H9 (cell line): ENCODE data around the gene DNAH11. TPM values are rescaled to one million over a fixed set of nuclear protein-coding genes. Genes with fewer than 3 reads are reported as not detected.

Source experiments
- DNase-seq: peaks from one replicate; pipeline ENCODE4 v3.0.0-alpha.2; 2017
- H2AFZ ChIP-seq: one replicate; pipeline ENCODE4 v1.6.1; 2013; ENCODE audit warnings: mild to moderate bottlenecking, low read length, control low read depth, moderate library complexity
- H2AK5ac ChIP-seq: 2 replicates; pipeline ENCODE4 v1.6.1; 2013; ENCODE audit warnings: low read length, control low read depth, mixed read lengths; ENCODE audit not compliant: insufficient read length
- H2BK120ac ChIP-seq: one replicate; pipeline ENCODE4 v1.6.1; 2013; ENCODE audit warnings: low read depth, mild to moderate bottlenecking, low read length, control low read depth, inconsistent platforms; ENCODE audit not compliant: poor library complexity, severe bottlenecking
- H2BK12ac ChIP-seq: 2 replicates; pipeline ENCODE4 v1.6.1; 2013; ENCODE audit warnings: low read length, control low read depth, mixed read lengths, low read depth; ENCODE audit not compliant: insufficient read length
- H2BK15ac ChIP-seq: 2 replicates; pipeline ENCODE4 v1.6.1; 2013; ENCODE audit warnings: low read depth, low read length, control low read depth
- H2BK20ac ChIP-seq: one replicate; pipeline ENCODE4 v1.6.1; 2013; ENCODE audit warnings: low read depth, mild to moderate bottlenecking, low read length, control low read depth, inconsistent platforms; ENCODE audit not compliant: poor library complexity, severe bottlenecking
- H2BK5ac ChIP-seq: 2 replicates; pipeline ENCODE4 v1.6.1; 2013; ENCODE audit warnings: low read length, control low read depth, mixed read lengths; ENCODE audit not compliant: insufficient read length
- H3K14ac ChIP-seq: 2 replicates; pipeline ENCODE4 v1.6.1; 2013; ENCODE audit warnings: low read length, control low read depth; ENCODE audit not compliant: insufficient read depth
- H3K18ac ChIP-seq: 2 replicates; pipeline ENCODE4 v1.6.1; 2013; ENCODE audit warnings: low read depth, mild to moderate bottlenecking, mixed read lengths, low read length, control low read depth; ENCODE audit not compliant: insufficient read length
- H3K23ac ChIP-seq: 2 replicates; pipeline ENCODE4 v1.6.1; 2013; ENCODE audit warnings: low read length, control low read depth, mixed read lengths, low read depth; ENCODE audit not compliant: insufficient read length
- H3K23me2 ChIP-seq: 2 replicates; pipeline ENCODE4 v1.6.1; 2013; ENCODE audit warnings: low read depth, mild to moderate bottlenecking, mixed read lengths, low read length, control low read depth; ENCODE audit not compliant: insufficient read length, poor library complexity, severe bottlenecking
- H3K27ac ChIP-seq: 2 replicates; pipeline ENCODE4 v1.5.1; 2013; ENCODE audit warnings: low read length, control low read depth, mixed read lengths, low read depth; ENCODE audit not compliant: insufficient read length
- H3K27me3 ChIP-seq: 2 replicates; pipeline ENCODE4 v1.6.1; 2013; ENCODE audit warnings: low read length, control low read depth, inconsistent platforms; ENCODE audit not compliant: insufficient read depth
- H3K4ac ChIP-seq: 2 replicates; pipeline ENCODE4 v1.6.1; 2013; ENCODE audit warnings: low read depth, mild to moderate bottlenecking, control low read depth, inconsistent platforms, low read length, moderate library complexity
- H3K4me1 ChIP-seq: 2 replicates; pipeline ENCODE4 v1.6.1; 2013; ENCODE audit warnings: low read length, control low read depth, inconsistent platforms; ENCODE audit not compliant: insufficient read depth
- H3K4me2 ChIP-seq: 2 replicates; pipeline ENCODE4 v1.6.1; 2013; ENCODE audit warnings: low read length, control low read depth, mixed read lengths; ENCODE audit not compliant: insufficient read length, insufficient read depth
- H3K56ac ChIP-seq: 2 replicates; pipeline ENCODE4 v1.6.1; 2013; ENCODE audit warnings: low read depth, mild to moderate bottlenecking, mixed read lengths, low read length, control low read depth; ENCODE audit not compliant: insufficient read length
- H3K79me1 ChIP-seq: 2 replicates; pipeline ENCODE4 v1.6.1; 2013; ENCODE audit warnings: low read depth, mild to moderate bottlenecking, moderate library complexity, low read length, control low read depth, inconsistent platforms; ENCODE audit not compliant: insufficient read depth, poor library complexity, severe bottlenecking
- H3K79me2 ChIP-seq: 2 replicates; pipeline ENCODE4 v1.6.1; 2013; ENCODE audit warnings: low read length, control low read depth, inconsistent platforms; ENCODE audit not compliant: insufficient read depth
- H3K9ac ChIP-seq: 2 replicates; pipeline ENCODE4 v1.6.1; 2013; ENCODE audit warnings: low read length, control low read depth, mixed read lengths; ENCODE audit not compliant: insufficient read length; ENCODE audit errors: extremely low read depth
- H3K9me3 ChIP-seq: one replicate; pipeline ENCODE4 v1.6.1; 2013; ENCODE audit warnings: low read depth, low read length, inconsistent platforms; ENCODE audit not compliant: control insufficient read depth
- H3T11ph ChIP-seq: one replicate; pipeline ENCODE4 v1.6.1; 2013; ENCODE audit warnings: mild to moderate bottlenecking, low read length, control low read depth, inconsistent platforms
- H4K20me1 ChIP-seq: one replicate; pipeline ENCODE4 v1.6.1; 2013; ENCODE audit not compliant: control insufficient read depth, insufficient read length, insufficient read depth
- H4K5ac ChIP-seq: 2 replicates; pipeline ENCODE4 v1.6.1; 2013; ENCODE audit warnings: low read depth, mild to moderate bottlenecking, mixed read lengths, low read length, control low read depth; ENCODE audit not compliant: insufficient read length
- H4K8ac ChIP-seq: replicated peaks from 2 replicates; pipeline ENCODE4 v1.6.1; 2013; ENCODE audit warnings: low read length, control low read depth, mixed read lengths, low read depth; ENCODE audit not compliant: insufficient read length
- H4K91ac ChIP-seq: 2 replicates; pipeline ENCODE4 v1.6.1; 2013; ENCODE audit warnings: low read depth, mild to moderate bottlenecking, moderate library complexity, mixed read lengths, low read length, control low read depth; ENCODE audit not compliant: insufficient read length
- H3K27ac Mint-ChIP-seq, 3 experiments: 2 replicates in 2 of 3; 3 replicates in 1 of 3; pipeline ENCODE4 v1.8.0; 2020 to 2021; ENCODE audit warnings: mixed read lengths in 3 of 3, mild to moderate bottlenecking in 1 of 3, moderate library complexity in 1 of 3
- H3K27me3 Mint-ChIP-seq: 2 replicates; pipeline ENCODE4 v1.8.0; 2021; ENCODE audit warnings: low read depth, mild to moderate bottlenecking, moderate library complexity, mixed read lengths
- H3K36me3 Mint-ChIP-seq, 3 experiments: 2 replicates in 2 of 3; 3 replicates in 1 of 3; pipeline ENCODE4 v1.8.0; 2020 to 2021; ENCODE audit warnings: low read depth in 3 of 3, mixed read lengths in 3 of 3; ENCODE audit not compliant: insufficient read depth in 1 of 3
- H3K4me1 Mint-ChIP-seq, 2 experiments: 2 replicates each; pipeline ENCODE4 v1.8.0; 2020; ENCODE audit warnings: mixed read lengths in 2 of 2
- H3K4me3 Mint-ChIP-seq, 2 experiments: 2 replicates in 1 of 2; 3 replicates in 1 of 2; pipeline ENCODE4 v1.8.0; 2020 to 2021; ENCODE audit warnings: mild to moderate bottlenecking in 2 of 2, mixed read lengths in 2 of 2, moderate library complexity in 1 of 2
- H3K9me3 Mint-ChIP-seq, 2 experiments: 2 replicates in 1 of 2; 3 replicates in 1 of 2; pipeline ENCODE4 v1.8.0; 2020; ENCODE audit warnings: mild to moderate bottlenecking in 2 of 2, mixed read lengths in 2 of 2, moderate library complexity in 1 of 2
- total RNA-seq: library from RNA; stranded (reverse); gene quantifications from 2 replicates; pipeline ENCODE4 v1.2.1, GENCODE V29; 2021
- TF ChIP-seq, protein P1 (sequence below): fragments of 200-600 bp; sonication (generic); conservative IDR thresholded peaks from 3 replicates; pipeline ENCODE4 v1.8.0; 2021; ENCODE audit warnings: antibody characterized with exemption, mild to moderate bottlenecking

The DNAH11 gene
- total RNA-seq, 1 experiment from 2014 or later, result 2.5 TPM

DNA sequence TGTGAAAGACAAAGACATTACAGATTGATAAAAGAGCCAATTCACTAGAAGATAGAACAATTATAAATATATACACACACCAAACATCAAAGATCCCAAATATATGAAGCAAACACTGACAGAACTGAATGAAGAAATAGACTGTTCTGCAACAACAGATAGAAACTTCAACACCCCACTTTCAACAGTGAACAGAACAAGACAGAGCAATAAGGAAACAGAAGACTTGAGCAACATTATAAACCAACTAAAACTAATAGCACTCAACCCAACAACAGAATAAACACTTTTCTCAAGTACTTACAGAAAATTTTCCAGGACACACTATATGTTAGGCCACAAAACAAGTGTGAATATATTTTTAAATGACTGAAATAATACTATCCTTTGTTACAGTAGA lies 392.0 kb downstream of the DNAH11 start:
- no peak overlapping the region for H4K91ac ChIP-seq
- H3T11ph ChIP-seq, result no peak overlapping the region
- no peaks in the 10 kb centered on the region for H3K27me3 Mint-ChIP-seq
- H3K4ac ChIP-seq, result no peak overlapping the region
- no peak overlapping the region for H3K14ac ChIP-seq
- H3K79me2 ChIP-seq, result peaks cover 18% of the 10 kb centered on the region; the same call in 1 of the 2 replicates
- no peak overlapping the region for H2BK120ac ChIP-seq
- H2AK5ac ChIP-seq, result no peak overlapping the region
- H3K56ac ChIP-seq, result no peak overlapping the region
- H3K18ac ChIP-seq, result no peak overlapping the region
- no peaks in the 10 kb centered on the region for H3K27me3 ChIP-seq
- H2AFZ ChIP-seq, result no peak overlapping the region
- H3K23ac ChIP-seq, result no peak overlapping the region
- H2BK15ac ChIP-seq, result no peak overlapping the region
- peaks cover 33 to 56% (median 54%) of the 10 kb centered on the region in 3 experiments for H3K36me3 Mint-ChIP-seq
- peaks cover 13 to 21% of the 10 kb centered on the region in 2 experiments for H3K9me3 Mint-ChIP-seq
- H3K23me2 ChIP-seq, result no peaks in the 10 kb centered on the region
- no peak overlapping the region for H3K9ac ChIP-seq
- no peak overlapping the region for H2BK12ac ChIP-seq
- peaks cover 3% of the 10 kb centered on the region for H3K79me1 ChIP-seq
- no peak for DNase-seq
- no peak overlapping the region for H4K5ac ChIP-seq
- no peak overlapping the region for H2BK20ac ChIP-seq
- H3K4me1 ChIP-seq, result peaks cover 5% of the 10 kb centered on the region; the same call in 1 of the 2 replicates
- no peak overlapping the region for H2BK5ac ChIP-seq
- TF ChIP-seq, protein P1, sequence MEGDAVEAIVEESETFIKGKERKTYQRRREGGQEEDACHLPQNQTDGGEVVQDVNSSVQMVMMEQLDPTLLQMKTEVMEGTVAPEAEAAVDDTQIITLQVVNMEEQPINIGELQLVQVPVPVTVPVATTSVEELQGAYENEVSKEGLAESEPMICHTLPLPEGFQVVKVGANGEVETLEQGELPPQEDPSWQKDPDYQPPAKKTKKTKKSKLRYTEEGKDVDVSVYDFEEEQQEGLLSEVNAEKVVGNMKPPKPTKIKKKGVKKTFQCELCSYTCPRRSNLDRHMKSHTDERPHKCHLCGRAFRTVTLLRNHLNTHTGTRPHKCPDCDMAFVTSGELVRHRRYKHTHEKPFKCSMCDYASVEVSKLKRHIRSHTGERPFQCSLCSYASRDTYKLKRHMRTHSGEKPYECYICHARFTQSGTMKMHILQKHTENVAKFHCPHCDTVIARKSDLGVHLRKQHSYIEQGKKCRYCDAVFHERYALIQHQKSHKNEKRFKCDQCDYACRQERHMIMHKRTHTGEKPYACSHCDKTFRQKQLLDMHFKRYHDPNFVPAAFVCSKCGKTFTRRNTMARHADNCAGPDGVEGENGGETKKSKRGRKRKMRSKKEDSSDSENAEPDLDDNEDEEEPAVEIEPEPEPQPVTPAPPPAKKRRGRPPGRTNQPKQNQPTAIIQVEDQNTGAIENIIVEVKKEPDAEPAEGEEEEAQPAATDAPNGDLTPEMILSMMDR, result no peak
- H4K8ac ChIP-seq, result no peak overlapping the region
- H4K20me1 ChIP-seq, result no peaks in the 10 kb centered on the region
- H3K4me2 ChIP-seq, result no peak overlapping the region
- peak overlapping the region in 1 of 3 experiments; percentile 31; a peak in 1 of 7 replicates for H3K27ac Mint-ChIP-seq
- H3K9me3 ChIP-seq, result no peaks in the 10 kb centered on the region
- H3K27ac ChIP-seq, result no peak overlapping the region
- peaks cover 14 to 16% of the 10 kb centered on the region in 2 experiments for H3K4me1 Mint-ChIP-seq
- H3K4me3 Mint-ChIP-seq, result no peak overlapping the region
